ENCODE data around the gene ADAMTS7.

The ADAMTS7 gene

DNA sequence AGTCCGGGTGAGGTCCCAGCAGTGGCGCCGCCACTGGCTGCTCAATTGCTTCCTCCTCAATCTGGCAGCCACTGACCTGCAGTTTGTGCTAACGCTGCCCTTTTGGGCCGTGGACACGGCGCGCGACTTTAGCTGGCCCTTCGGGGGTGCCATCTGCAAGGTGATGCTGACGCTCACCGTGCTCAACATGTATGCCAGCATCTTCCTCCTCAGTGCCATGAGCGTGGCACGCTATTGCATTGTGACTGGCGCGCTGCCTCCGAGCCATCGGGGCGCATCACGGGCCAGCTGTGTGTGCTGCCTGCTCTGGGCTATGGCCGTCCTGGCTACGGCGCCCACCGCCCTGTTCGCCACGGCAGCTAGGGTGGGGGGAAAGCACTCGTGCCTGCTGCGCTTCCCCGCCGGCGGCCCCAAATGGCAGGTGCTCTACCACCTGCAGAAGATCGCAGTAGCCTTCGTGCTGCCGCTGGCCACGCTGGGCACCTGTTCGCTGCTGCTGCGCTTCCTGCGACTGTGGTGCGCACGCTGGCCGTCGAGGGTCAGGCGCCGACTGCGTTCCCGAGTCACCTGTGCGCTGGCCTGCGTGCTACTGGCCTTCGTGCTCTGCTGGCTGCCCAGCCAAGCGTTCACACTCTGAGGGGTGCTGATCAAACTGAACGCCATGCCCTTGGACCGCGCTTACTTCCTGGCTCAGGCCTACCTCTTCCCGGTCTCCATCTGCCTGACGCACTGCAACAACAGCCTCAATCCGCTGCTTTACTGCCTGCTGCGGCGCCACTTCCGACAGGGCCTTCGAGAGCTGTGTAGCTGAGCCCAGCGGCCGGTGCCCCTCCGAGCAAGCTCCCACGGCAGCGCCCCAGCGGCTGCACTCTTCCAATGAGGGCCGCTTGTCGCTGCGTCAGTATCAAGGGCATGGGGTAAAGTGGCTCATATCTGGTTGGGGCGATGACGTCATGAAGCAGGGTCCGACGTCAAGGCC, 20.3 kb upstream of the ADAMTS7 start:
- Histone ChIP-seq H3K27ac (no peak overlapping the region), H3K27me3 (replicated peaks) (peaks cover 2% of the 10 kb centered on the region), H3K4me3 (ENCODE audit: low read depth, low read length) (no peak overlapping the region), H3K36me3 (replicated peaks) (no peaks in the 10 kb centered on the region)
- DNase-seq = no peak
- TF ChIP-seq, protein P1, sequence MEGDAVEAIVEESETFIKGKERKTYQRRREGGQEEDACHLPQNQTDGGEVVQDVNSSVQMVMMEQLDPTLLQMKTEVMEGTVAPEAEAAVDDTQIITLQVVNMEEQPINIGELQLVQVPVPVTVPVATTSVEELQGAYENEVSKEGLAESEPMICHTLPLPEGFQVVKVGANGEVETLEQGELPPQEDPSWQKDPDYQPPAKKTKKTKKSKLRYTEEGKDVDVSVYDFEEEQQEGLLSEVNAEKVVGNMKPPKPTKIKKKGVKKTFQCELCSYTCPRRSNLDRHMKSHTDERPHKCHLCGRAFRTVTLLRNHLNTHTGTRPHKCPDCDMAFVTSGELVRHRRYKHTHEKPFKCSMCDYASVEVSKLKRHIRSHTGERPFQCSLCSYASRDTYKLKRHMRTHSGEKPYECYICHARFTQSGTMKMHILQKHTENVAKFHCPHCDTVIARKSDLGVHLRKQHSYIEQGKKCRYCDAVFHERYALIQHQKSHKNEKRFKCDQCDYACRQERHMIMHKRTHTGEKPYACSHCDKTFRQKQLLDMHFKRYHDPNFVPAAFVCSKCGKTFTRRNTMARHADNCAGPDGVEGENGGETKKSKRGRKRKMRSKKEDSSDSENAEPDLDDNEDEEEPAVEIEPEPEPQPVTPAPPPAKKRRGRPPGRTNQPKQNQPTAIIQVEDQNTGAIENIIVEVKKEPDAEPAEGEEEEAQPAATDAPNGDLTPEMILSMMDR (IDR thresholded peaks at IDR 0.05; ENCODE audit: low read depth, low read length, missing control alignments) = no peak
- in situ Hi-C loops (cut with HindIII; ENCODE audit: low pct_ligation_motif_present, low sequenced_read_pairs) = no loop called here

DNA sequence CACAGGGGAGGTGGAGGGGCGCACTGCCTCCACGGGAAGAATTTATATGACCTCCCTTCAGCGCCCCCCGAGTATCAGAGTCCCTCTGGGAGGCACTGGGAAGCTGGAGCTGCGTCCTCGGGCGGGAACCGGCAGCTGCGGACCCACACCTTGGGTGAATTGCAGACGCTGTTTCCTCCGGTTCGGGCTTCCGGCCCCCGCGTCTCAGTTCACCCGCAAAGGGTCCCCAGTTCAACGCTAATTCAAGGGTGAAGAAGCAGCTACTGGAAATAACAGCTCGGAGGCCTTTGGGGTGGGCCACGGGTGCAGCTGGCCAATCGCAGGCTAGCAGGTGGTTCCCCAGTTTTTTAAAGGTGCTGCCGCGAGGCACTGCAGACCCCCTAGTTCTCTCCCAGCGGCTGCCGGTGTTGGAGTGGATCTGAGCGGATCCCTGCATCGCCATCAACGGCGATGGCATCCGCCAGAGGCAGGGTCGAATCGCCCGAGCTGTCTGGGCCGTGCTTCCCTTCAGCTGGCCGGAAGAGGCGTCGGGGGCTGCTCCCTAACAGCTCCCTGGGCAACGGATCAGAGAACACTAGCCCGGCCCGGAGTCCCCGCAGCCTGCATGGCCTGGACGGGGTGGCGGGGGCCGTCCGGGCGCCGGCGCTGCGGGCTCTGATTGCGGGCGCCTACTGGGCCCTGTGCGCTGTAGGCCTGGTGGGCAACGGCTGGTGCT, 19.4 kb upstream of the ADAMTS7 start:
- TF ChIP-seq, protein P1 (IDR thresholded peaks at IDR 0.05; ENCODE audit: low read depth, low read length, missing control alignments) = no peak
- DNase-seq = no peak
- Histone ChIP-seq H3K27ac (no peak overlapping the region), H3K4me3 (ENCODE audit: low read depth, low read length) (no peak overlapping the region), H3K27me3 (replicated peaks) (peaks cover 2% of the 10 kb centered on the region), H3K36me3 (replicated peaks) (no peaks in the 10 kb centered on the region)
- in situ Hi-C loops (cut with HindIII; ENCODE audit: low pct_ligation_motif_present, low sequenced_read_pairs) = no loop called here

DNA sequence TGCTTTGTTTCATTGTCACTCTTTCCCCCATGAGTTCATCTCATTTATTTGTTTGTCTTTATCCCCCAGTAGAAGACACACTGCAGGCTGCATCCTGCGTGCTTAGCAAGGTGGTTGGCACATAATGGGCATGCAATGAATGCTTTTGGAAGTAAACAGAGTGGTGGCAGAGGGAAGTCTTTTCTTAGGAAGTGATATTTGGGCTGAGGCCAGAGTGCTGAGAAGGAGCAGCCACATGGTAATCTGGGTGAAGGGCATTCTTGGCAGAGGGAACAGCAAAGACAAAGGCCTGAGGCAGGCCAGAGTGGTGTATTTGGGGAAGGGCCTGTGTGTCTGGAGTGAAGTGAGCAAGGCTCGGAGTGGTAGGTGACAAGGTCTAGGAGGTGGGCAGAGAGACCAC, 17.7 kb upstream of the ADAMTS7 start:
- H3K27me3 ChIP-seq (replicated peaks) = peaks cover 2% of the 10 kb centered on the region
- no peak for DNase-seq
- TF ChIP-seq, protein P1 (IDR thresholded peaks at IDR 0.05; ENCODE audit: low read depth, low read length, missing control alignments) = no peak
- no peaks in the 10 kb centered on the region for H3K36me3 ChIP-seq (replicated peaks)
- in situ Hi-C loops (cut with HindIII; ENCODE audit: low pct_ligation_motif_present, low sequenced_read_pairs) = no loop called here
- H3K27ac ChIP-seq = no peak overlapping the region
- no peak overlapping the region for H3K4me3 ChIP-seq (ENCODE audit: low read depth, low read length)

DNA sequence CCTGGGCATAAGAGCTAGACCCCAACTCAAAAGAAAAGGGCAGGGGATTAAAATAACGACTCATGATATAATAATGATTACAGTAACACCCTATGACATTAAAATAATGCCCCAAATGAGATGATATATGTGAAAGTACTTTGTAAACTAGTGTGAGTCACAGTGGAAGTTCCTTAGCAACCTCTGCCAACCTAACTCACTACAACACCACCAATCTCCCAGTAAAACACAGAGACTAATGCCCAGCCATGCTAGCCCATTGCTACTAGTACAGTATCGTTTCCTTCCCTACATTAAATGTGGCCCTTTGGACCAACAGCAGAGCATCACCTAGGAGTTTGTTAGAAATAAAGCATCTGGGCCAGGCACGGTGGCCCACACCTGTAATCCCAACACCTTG, 11.2 kb upstream of the ADAMTS7 start:
- DNase-seq = peak; percentile 8
- H3K27me3 ChIP-seq (replicated peaks) = no peaks in the 10 kb centered on the region
- TF ChIP-seq, protein P1 (IDR thresholded peaks at IDR 0.05; ENCODE audit: low read depth, low read length, missing control alignments) = no peak
- no peaks in the 10 kb centered on the region for H3K36me3 ChIP-seq (replicated peaks)
- H3K27ac ChIP-seq = no peak overlapping the region
- H3K4me3 ChIP-seq (ENCODE audit: low read depth, low read length) = no peak overlapping the region
- in situ Hi-C loops (cut with HindIII; ENCODE audit: low pct_ligation_motif_present, low sequenced_read_pairs) = no loop called here

DNA sequence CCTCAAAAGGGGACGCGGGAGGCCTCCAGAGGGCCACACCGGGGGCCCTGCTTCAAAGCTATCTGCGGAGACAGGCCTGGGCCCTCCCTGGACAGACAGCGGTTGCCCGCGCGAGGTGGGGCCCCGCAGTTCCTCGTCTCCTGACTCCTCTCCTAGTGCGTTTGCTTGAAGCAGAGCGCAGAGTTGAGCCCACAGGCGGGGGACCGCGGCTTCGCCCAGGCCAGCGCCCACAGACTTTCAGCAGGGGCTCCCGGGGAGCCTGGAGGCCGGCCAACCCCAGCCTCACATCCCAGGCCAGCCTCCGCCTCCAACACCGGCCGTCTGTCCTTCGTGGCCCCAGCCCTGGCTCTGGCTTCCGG, 540 bp upstream of the ADAMTS7 start:
- Histone ChIP-seq H3K27ac (peak overlapping the region; percentile 40), H3K4me3 (ENCODE audit: low read depth, low read length) (peak overlapping the region; percentile 46), H3K36me3 (replicated peaks) (no peaks in the 10 kb centered on the region), H3K27me3 (replicated peaks) (no peaks in the 10 kb centered on the region)
- in situ Hi-C loops (cut with HindIII; ENCODE audit: low pct_ligation_motif_present, low sequenced_read_pairs) = no loop called here
- TF ChIP-seq, protein P1 (IDR thresholded peaks at IDR 0.05; ENCODE audit: low read depth, low read length, missing control alignments) = no peak
- DNase-seq = no peak
